NCI-H2029 treated with DMSO at 0.1 percent for 48 hours (cell line): Measurements from ENCODE around the gene TTC33.
"Not testable (repeated sequence)": the region's sequence is repeated elsewhere in the genome, so short reads cannot be mapped to it uniquely, and the experiment has no call there.

Experiments used
- DNase-seq: peaks from one replicate; lab custom pipeline; 2025; lab: John Stamatoyannopoulos, UW

The TTC33 gene

GRCh38 chr5:40755407-40756365 is at the start of gene TTC33:
TTC33 (minus strand) TSS chr5:40755961; CDS start chr5:40747018, 8,943 bp downstream.
- peak; percentile 82 for DNase-seq

- DNase-seq: no peak
Measured at GRCh38 chr5:40801771-40802562, 46.2 kb upstream of the TTC33 start.

- no peak for DNase-seq
Measured at GRCh38 chr5:40799258-40799657, 43.5 kb upstream of the TTC33 start.

- DNase-seq: no peak
Measured at GRCh38 chr5:40798801-40799210, 43.0 kb upstream of the TTC33 start.

- peak; percentile 51 for DNase-seq
Measured at GRCh38 chr5:40798012-40798800, 42.4 kb upstream of the TTC33 start, which contains the start of gene PRKAA1. PRKAA1 (minus strand) TSS chr5:40798374; CDS start chr5:40798189, 185 bp downstream.

- DNase-seq: peak; percentile 30
Measured at GRCh38 chr5:40797273-40798011, 41.7 kb upstream of the TTC33 start.

- DNase-seq: no peak
Measured at GRCh38 chr5:40796487-40796889, 40.7 kb upstream of the TTC33 start.

- not testable (repeated sequence) for DNase-seq
Measured at GRCh38 chr5:40794877-40795276, 39.1 kb upstream of the TTC33 start.

GRCh38 chr5:40794340-40794739 is 38.6 kb upstream of the TTC33 start:
- not testable (repeated sequence) for DNase-seq

GRCh38 chr5:40792691-40793090 is 36.9 kb upstream of the TTC33 start:
- DNase-seq: not testable (repeated sequence)

- DNase-seq: no peak
Measured at GRCh38 chr5:40791715-40792139, 36.0 kb upstream of the TTC33 start.

GRCh38 chr5:40790947-40791593 is 35.3 kb upstream of the TTC33 start:
- DNase-seq: no peak

GRCh38 chr5:40788941-40789340 is 33.2 kb upstream of the TTC33 start:
- not testable (repeated sequence) for DNase-seq

GRCh38 chr5:40787986-40788385 is 32.2 kb upstream of the TTC33 start:
- no peak for DNase-seq

- not testable (repeated sequence) for DNase-seq
Measured at GRCh38 chr5:40786664-40787063, 30.9 kb upstream of the TTC33 start.

GRCh38 chr5:40784916-40785315 is 29.2 kb upstream of the TTC33 start:
- no peak for DNase-seq

- no peak for DNase-seq
Measured at GRCh38 chr5:40784027-40784653, 28.4 kb upstream of the TTC33 start.

- DNase-seq: no peak
Measured at GRCh38 chr5:40781843-40782409, 26.2 kb upstream of the TTC33 start.

GRCh38 chr5:40780858-40781257 is 25.1 kb upstream of the TTC33 start:
- DNase-seq: no peak

- no peak for DNase-seq
Measured at GRCh38 chr5:40780199-40780598, 24.4 kb upstream of the TTC33 start.
